ENCODE data around the gene ADAMTS17.

ADAMTS17 gene

DNA sequence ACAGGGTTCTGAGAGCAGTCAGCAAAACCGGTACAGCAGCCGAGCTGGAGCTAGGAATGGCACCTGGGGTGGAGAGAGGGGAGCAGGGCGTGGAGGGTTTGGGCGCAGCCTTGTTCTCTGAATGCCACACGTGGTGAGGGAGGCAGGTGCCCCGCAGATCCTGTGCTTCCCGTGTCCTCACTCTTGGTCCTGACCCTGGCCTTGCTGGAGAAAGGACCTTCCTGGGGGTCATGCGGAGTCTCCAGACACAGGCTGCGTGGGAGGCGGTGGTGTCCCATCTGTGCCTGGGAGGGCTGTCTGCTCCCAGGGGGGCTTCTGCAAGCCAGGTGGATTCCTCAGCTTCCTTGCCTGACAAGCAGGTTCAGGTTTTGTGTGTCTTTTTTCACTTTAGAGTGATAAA is 363.8 kb downstream of the ADAMTS17 start:
- TF ChIP-seq, protein P1, sequence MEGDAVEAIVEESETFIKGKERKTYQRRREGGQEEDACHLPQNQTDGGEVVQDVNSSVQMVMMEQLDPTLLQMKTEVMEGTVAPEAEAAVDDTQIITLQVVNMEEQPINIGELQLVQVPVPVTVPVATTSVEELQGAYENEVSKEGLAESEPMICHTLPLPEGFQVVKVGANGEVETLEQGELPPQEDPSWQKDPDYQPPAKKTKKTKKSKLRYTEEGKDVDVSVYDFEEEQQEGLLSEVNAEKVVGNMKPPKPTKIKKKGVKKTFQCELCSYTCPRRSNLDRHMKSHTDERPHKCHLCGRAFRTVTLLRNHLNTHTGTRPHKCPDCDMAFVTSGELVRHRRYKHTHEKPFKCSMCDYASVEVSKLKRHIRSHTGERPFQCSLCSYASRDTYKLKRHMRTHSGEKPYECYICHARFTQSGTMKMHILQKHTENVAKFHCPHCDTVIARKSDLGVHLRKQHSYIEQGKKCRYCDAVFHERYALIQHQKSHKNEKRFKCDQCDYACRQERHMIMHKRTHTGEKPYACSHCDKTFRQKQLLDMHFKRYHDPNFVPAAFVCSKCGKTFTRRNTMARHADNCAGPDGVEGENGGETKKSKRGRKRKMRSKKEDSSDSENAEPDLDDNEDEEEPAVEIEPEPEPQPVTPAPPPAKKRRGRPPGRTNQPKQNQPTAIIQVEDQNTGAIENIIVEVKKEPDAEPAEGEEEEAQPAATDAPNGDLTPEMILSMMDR (IDR thresholded peaks at IDR 0.05): no peak
- Mint-ChIP-seq H3K27ac (no peak overlapping the region), H3K4me3 (no peak overlapping the region), H3K4me1 (peaks cover 40% of the 10 kb centered on the region), H3K9me3 (no peaks in the 10 kb centered on the region), H3K27me3 (ENCODE audit: low read depth, poor library complexity) (peaks cover 12% of the 10 kb centered on the region), H3K36me3 (ENCODE audit: low read depth) (no peaks in the 10 kb centered on the region)
- DNase-seq: no peak

DNA sequence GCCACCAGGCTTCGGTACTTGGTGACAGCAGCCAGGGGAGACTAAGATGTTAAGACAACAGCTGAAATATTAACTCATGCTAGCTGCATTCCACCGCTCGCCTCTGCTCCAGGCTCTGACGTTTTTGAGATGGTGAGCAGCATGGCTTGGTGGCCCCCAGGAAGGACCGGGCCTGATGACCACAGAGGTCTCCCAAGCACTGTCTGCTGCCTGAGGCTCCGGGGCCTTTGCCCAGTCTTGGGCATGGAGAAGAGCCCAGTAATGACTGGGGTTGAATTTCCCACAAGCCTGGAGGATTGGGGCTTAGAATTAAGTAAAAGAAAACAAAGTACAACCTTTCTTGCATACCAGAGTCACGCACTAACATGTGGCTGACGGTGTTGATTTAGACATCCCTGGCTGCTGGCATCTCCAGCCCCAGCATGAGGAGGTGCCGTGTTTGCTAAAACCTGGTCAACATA is 364.9 kb downstream of the ADAMTS17 start:
- TF ChIP-seq, protein P1 (IDR thresholded peaks at IDR 0.05): no peak
- no peak for DNase-seq
- Mint-ChIP-seq H3K9me3 (no peaks in the 10 kb centered on the region), H3K36me3 (ENCODE audit: low read depth) (no peaks in the 10 kb centered on the region), H3K27ac (no peak overlapping the region), H3K27me3 (ENCODE audit: low read depth, poor library complexity) (peaks cover 13% of the 10 kb centered on the region), H3K4me1 (peaks cover 39% of the 10 kb centered on the region), H3K4me3 (no peak overlapping the region)

DNA sequence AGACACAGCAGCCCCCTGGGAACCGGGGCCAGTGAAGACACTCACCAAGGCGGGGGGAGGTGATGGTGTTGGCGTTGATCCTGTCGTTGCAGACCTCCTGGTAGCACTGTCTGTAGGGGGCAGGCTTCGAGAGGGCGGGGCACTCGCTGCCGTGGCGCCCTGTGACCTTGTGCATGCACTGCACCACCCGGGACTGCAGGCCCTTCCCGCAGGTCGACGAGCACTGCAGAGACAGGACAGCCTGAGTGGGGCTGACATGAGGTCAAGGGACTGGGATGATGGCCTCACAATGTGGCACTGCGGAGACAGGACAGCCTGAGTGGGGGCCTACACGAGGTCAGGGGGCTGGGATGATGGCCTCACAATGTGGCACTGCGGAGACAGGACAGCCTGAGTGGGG is 365.8 kb downstream of the ADAMTS17 start:
- no peaks in the 10 kb centered on the region for H3K9me3 Mint-ChIP-seq
- H3K36me3 Mint-ChIP-seq (ENCODE audit: low read depth): no peaks in the 10 kb centered on the region
- no peak for DNase-seq
- H3K27me3 Mint-ChIP-seq (ENCODE audit: low read depth, poor library complexity): peaks cover 15% of the 10 kb centered on the region
- H3K4me1 Mint-ChIP-seq: peaks cover 40% of the 10 kb centered on the region
- TF ChIP-seq, protein P1 (IDR thresholded peaks at IDR 0.05): no peak
- H3K27ac Mint-ChIP-seq: no peak overlapping the region
- no peak overlapping the region for H3K4me3 Mint-ChIP-seq

DNA sequence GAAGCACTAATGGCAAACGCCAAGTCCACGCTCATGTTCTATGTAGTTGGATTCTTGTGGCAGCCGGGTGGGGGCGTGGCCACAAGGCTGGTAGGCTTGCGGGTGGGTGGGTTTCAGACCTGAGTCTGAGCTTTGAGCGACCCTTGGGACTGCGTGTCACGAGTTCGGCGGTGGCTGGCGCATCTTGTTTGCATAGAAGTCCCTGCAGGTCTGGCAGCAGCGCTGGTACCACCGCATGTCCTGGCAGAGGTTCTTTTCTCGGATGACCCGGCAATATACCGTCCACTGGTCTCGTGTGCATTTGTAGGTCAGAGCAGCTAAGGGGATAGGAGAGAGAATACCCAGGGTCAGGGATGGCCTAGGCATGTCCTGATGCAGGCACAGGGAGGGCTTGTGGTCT is 367.5 kb downstream of the ADAMTS17 start:
- no peak overlapping the region for H3K27ac Mint-ChIP-seq
- TF ChIP-seq, protein P1 (IDR thresholded peaks at IDR 0.05): no peak
- no peaks in the 10 kb centered on the region for H3K9me3 Mint-ChIP-seq
- no peak overlapping the region for H3K4me3 Mint-ChIP-seq
- H3K4me1 Mint-ChIP-seq: peaks cover 46% of the 10 kb centered on the region
- no peaks in the 10 kb centered on the region for H3K36me3 Mint-ChIP-seq (ENCODE audit: low read depth)
- DNase-seq: no peak
- peaks cover 15% of the 10 kb centered on the region for H3K27me3 Mint-ChIP-seq (ENCODE audit: low read depth, poor library complexity)

DNA sequence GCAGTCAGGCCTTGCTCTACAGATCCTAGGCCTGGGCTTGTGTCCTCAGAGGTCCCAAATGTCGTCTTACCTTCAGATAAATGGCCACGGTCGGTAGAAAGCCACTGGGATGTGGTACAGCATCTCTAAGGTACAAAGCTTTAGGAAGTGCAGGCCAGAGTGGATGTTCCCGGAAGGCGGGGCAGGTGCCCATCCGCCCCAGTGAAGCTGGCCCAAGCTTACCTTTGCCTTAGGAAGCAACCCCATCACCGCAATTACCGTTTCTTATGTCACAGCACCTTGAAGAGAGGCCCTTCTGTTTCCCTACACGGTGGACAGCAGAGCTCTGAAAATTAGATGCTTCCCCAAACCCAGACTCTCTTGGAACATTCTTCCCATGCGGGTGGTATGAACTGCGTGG is 368.4 kb downstream of the ADAMTS17 start:
- DNase-seq: no peak
- Mint-ChIP-seq H3K9me3 (no peaks in the 10 kb centered on the region), H3K4me3 (no peak overlapping the region), H3K36me3 (ENCODE audit: low read depth) (no peaks in the 10 kb centered on the region), H3K4me1 (peaks cover 48% of the 10 kb centered on the region), H3K27ac (no peak overlapping the region), H3K27me3 (ENCODE audit: low read depth, poor library complexity) (peaks cover 14% of the 10 kb centered on the region)
- TF ChIP-seq, protein P1 (IDR thresholded peaks at IDR 0.05): no peak

DNA sequence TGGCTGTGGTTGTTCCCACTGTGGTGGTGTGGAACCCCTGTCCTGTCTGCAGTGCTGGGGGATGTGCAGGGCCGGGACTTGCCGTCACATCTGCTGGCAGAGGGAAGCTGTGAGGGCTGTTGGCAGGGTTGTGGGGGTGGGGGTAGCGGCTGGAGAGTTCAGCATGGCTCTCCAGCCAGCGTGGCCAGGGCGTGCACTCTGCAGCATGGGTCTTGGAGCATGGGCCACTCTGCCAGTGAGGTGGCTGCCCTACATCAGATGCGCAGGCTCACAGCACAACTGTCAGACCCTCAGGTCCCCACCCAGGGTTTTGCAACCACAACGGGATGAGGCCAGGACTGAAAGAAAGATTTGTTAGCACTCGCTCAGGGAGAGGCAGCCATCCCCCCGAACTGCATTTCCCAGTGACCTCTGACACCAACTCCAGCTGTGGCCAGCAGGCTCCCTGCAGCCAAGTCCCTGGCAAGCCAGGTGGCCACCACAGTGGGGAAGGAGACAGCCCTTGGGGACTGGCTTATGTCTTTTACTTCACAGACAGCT is 370.8 kb downstream of the ADAMTS17 start:
- H3K4me3 Mint-ChIP-seq: no peak overlapping the region
- DNase-seq: no peak
- H3K4me1 Mint-ChIP-seq: peaks cover 39% of the 10 kb centered on the region
- no peaks in the 10 kb centered on the region for H3K9me3 Mint-ChIP-seq
- H3K27ac Mint-ChIP-seq: no peak overlapping the region
- peaks cover 14% of the 10 kb centered on the region for H3K27me3 Mint-ChIP-seq (ENCODE audit: low read depth, poor library complexity)
- H3K36me3 Mint-ChIP-seq (ENCODE audit: low read depth): no peaks in the 10 kb centered on the region
- TF ChIP-seq, protein P1 (IDR thresholded peaks at IDR 0.05): no peak
